NCI-H1092 treated with DMSO at 0.1 percent for 48 hours (cell line): ENCODE results near the gene OR52A5.

Experiments used
- DNase-seq: peaks from one replicate; lab custom pipeline; 2025; lab: John Stamatoyannopoulos, UW

Gene OR52A5

GRCh38 chr11:5115339-5115738 lies 22.8 kb downstream of the OR52A5 start:
- no peak for DNase-seq

- no peak for DNase-seq
Observed at GRCh38 chr11:5107285-5107684, 30.9 kb downstream of the OR52A5 start.

- DNase-seq, result no peak
Observed at GRCh38 chr11:5103066-5103465, 35.1 kb downstream of the OR52A5 start.

DNA sequence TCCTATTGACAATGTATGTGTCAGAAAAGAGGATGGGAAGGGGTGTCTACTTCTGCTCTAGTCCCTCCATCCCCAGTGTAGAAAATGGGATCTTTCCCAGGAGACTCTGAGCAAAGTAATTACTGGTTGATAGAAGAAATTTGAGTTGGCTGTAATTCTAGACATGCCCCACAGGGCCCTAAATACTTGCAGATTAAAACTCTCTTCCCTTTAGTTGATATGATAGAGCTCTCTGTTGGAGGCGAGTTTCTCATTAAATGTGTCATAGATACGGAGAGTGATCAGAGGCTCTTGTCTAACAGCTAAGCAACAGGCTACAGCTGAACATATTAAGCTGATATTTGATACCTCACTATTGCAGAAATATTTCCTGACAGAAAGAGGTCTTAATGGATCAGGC lies 35.9 kb downstream of the OR52A5 start:
- no peak for DNase-seq

GRCh38 chr11:5096011-5096410 lies 42.1 kb downstream of the OR52A5 start:
- DNase-seq, result no peak

- no peak for DNase-seq
Observed at GRCh38 chr11:5092821-5093585, 45.2 kb downstream of the OR52A5 start.

GRCh38 chr11:5090668-5091067 lies 47.5 kb downstream of the OR52A5 start:
- DNase-seq, result no peak

DNA sequence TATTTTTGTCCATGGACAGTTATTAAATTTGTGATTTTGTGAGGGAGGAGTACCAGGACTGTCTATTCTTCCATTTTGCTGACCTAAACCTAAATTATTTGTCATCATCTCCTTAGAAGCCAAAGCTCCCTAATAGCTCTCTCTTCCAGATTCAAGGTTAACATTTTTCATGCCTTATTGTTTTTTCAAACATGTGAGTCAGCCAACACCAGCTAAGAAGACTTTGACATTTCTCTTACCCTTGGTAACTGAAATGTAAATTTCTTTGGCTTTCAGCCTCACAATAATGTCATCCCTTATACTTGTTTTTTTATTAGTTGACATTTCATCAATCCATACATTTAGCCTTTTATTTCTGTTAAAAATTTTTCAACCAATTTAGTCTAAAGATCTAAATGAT lies 49.6 kb downstream of the OR52A5 start:
- no peak for DNase-seq

DNA sequence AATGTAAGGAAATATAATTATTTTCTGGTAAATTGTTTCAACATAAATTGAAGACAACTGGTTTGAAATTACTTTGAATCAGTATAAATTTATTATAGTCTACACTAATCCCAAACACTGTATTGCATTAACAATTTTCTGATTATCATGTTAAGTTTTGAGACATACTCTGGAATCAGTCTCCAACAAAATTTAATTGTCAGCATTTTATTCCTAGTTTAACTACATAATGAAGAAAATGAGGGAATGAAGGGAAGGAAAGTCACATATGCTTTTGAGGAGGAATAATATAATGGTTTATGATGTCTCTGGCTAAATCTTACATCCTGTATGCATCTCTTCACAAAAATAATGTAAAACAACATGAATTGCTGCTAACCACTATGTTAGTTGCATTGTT lies 54.6 kb downstream of the OR52A5 start:
- no peak for DNase-seq

GRCh38 chr11:5081405-5081804 lies 56.8 kb downstream of the OR52A5 start:
- DNase-seq, result no peak
